Measurements from ENCODE around the gene TXNDC11.
A peak's percentile ranks its signal among the peaks of the same experiment; 100 is the strongest.

Gene TXNDC11

GRCh38 chr16:11632455-11632939, 110.2 kb downstream of the TXNDC11 start:
- no peak overlapping the region for H3K4me3 ChIP-seq (replicated peaks in 1 of 2; ENCODE audit: low read depth in 2 of 2, low read length in 2 of 2)
- TF ChIP-seq CTCF (IDR thresholded peaks at IDR 0.05; ENCODE audit: low read depth, low read length): no peak
- DNase-seq (ENCODE audit: low read depth in 2 of 2): peak; percentile 44 to 95

- TF ChIP-seq CTCF (IDR thresholded peaks at IDR 0.05; ENCODE audit: low read depth, low read length): no peak
- no peak overlapping the region for H3K4me3 ChIP-seq (replicated peaks in 1 of 2; ENCODE audit: low read depth in 2 of 2, low read length in 2 of 2)
- no peak for DNase-seq (ENCODE audit: low read depth in 2 of 2)
Measured at GRCh38 chr16:11631214-11631613, 111.4 kb downstream of the TXNDC11 start.

GRCh38 chr16:11630768-11631056, 111.9 kb downstream of the TXNDC11 start:
- no peak overlapping the region for H3K4me3 ChIP-seq (replicated peaks in 1 of 2; ENCODE audit: low read depth in 2 of 2, low read length in 2 of 2)
- no peak for DNase-seq (ENCODE audit: low read depth in 2 of 2)
- no peak for TF ChIP-seq CTCF (IDR thresholded peaks at IDR 0.05; ENCODE audit: low read depth, low read length)

GRCh38 chr16:11630046-11630767, 112.5 kb downstream of the TXNDC11 start:
- H3K4me3 ChIP-seq (replicated peaks in 1 of 2; ENCODE audit: low read depth in 2 of 2, low read length in 2 of 2): no peak overlapping the region
- no peak for TF ChIP-seq CTCF (IDR thresholded peaks at IDR 0.05; ENCODE audit: low read depth, low read length)
- DNase-seq (ENCODE audit: low read depth in 2 of 2): no peak
